Mesendoderm (in vitro differentiated cells): Measurements from ENCODE around the gene EVC2.
"Not testable (repeated sequence)": the region's sequence is repeated elsewhere in the genome, so short reads cannot be mapped to it uniquely, and the experiment has no call there.

ENCODE experiments used
- DNase-seq: peaks from one replicate; pipeline ENCODE4 v3.0.0; 2013
- H2AK5ac ChIP-seq: 2 replicates; pipeline ENCODE4 v1.6.1; 2013; ENCODE audit warnings: low read length, inconsistent platforms
- H2BK120ac ChIP-seq: 2 replicates; pipeline ENCODE4 v1.6.1; 2013; ENCODE audit warnings: low read depth, mild to moderate bottlenecking, low read length, moderate library complexity, mixed read lengths
- H2BK15ac ChIP-seq: replicated peaks from 2 replicates; pipeline ENCODE4 v1.6.1; 2013; ENCODE audit warnings: low read depth, mild to moderate bottlenecking, moderate library complexity
- H2BK5ac ChIP-seq: 2 replicates; pipeline ENCODE4 v1.6.1; 2013; ENCODE audit warnings: low read length, inconsistent platforms
- H3K18ac ChIP-seq: 2 replicates; pipeline ENCODE4 v1.6.1; 2013; ENCODE audit warnings: mild to moderate bottlenecking, low read length, mixed read lengths
- H3K23ac ChIP-seq: one replicate; pipeline ENCODE4 v1.6.1; 2013; ENCODE audit warnings: low read length
- H3K27ac ChIP-seq: 2 replicates; pipeline ENCODE4 v1.5.1; 2013; ENCODE audit warnings: low read depth, mild to moderate bottlenecking, inconsistent platforms, low read length, moderate library complexity
- H3K27me3 ChIP-seq: 2 replicates; pipeline ENCODE4 v1.6.1; 2013; ENCODE audit warnings: low read length, control low read depth, mild to moderate bottlenecking, inconsistent platforms; ENCODE audit not compliant: insufficient read depth, poor library complexity
- H3K36me3 ChIP-seq: 2 replicates; pipeline ENCODE4 v1.6.1; 2013; ENCODE audit warnings: low read length, inconsistent platforms; ENCODE audit not compliant: control insufficient read depth, insufficient read depth
- H3K4ac ChIP-seq: one replicate; pipeline ENCODE4 v1.6.1; 2013; ENCODE audit warnings: low read depth, mild to moderate bottlenecking, low read length, moderate library complexity
- H3K4me1 ChIP-seq: 2 replicates; pipeline ENCODE4 v1.6.1; 2013; ENCODE audit warnings: low read depth, low read length, inconsistent platforms; ENCODE audit not compliant: control insufficient read depth
- H3K4me2 ChIP-seq: 2 replicates; pipeline ENCODE4 v1.6.1; 2013; ENCODE audit warnings: low read length
- H3K4me3 ChIP-seq: 2 replicates; pipeline ENCODE4 v1.5.1; 2013; ENCODE audit warnings: mild to moderate bottlenecking, low read length
- H3K56ac ChIP-seq: one replicate; pipeline ENCODE4 v1.6.1; 2013; ENCODE audit warnings: low read length
- H3K79me1 ChIP-seq: 2 replicates; pipeline ENCODE4 v1.6.1; 2013; ENCODE audit warnings: low read length, inconsistent platforms
- H3K79me2 ChIP-seq: 2 replicates; pipeline ENCODE4 v1.6.1; 2013; ENCODE audit warnings: mild to moderate bottlenecking, low read length; ENCODE audit not compliant: control insufficient read depth, insufficient read depth
- H3K9ac ChIP-seq: 2 replicates; pipeline ENCODE4 v1.6.1; 2013; ENCODE audit warnings: low read length, inconsistent platforms
- H4K5ac ChIP-seq: one replicate; pipeline ENCODE4 v1.6.1; 2013; ENCODE audit warnings: low read length
- H4K8ac ChIP-seq: one replicate; pipeline ENCODE4 v1.6.1; 2013; ENCODE audit warnings: low read depth, mild to moderate bottlenecking, control low read depth, low read length, moderate library complexity
- WGBS: extraction: QIAGEN DNeasy Blood & Tissue Kit; methylation state at CpG from one replicate; pipeline ENCODE4 v1.1.7; 2013; ENCODE audit warnings: low lambda C conversion rate, missing lambda C conversion rate; ENCODE audit not compliant: insufficient coverage; ENCODE audit errors: extremely low coverage; 5-methylcytosine and 5-hydroxymethylcytosine counted together

The EVC2 gene

GRCh38 chr4:5734853-5735252 lies 26.5 kb upstream of the EVC2 start:
- Histone ChIP-seq H2BK120ac (no peak overlapping the region), H3K4ac (no peak overlapping the region), H3K4me1 (no peaks in the 10 kb centered on the region), H4K8ac (no peak overlapping the region), H3K23ac (no peak overlapping the region), H2AK5ac (no peak overlapping the region), H3K18ac (no peak overlapping the region), H2BK5ac (no peak overlapping the region), H2BK15ac (no peak overlapping the region), H3K27ac (no peak overlapping the region), H4K5ac (no peak overlapping the region), H3K56ac (no peak overlapping the region), H3K79me1 (no peaks in the 10 kb centered on the region), H3K27me3 (no peaks in the 10 kb centered on the region), H3K4me2 (no peak overlapping the region), H3K9ac (no peak overlapping the region), H3K79me2 (no peaks in the 10 kb centered on the region), H3K36me3 (peaks cover 7% of the 10 kb centered on the region), H3K4me3 (no peak overlapping the region)
- no peak for DNase-seq
- WGBS: no CpG with 5 or more reads among the region's 5 CpGs

GRCh38 chr4:5732158-5732557 lies 23.8 kb upstream of the EVC2 start:
- no peak overlapping the region for H2AK5ac ChIP-seq
- no peak overlapping the region for H2BK5ac ChIP-seq
- peaks cover 7% of the 10 kb centered on the region for H3K36me3 ChIP-seq
- H3K4me3 ChIP-seq: no peak overlapping the region
- no peak overlapping the region for H3K4me2 ChIP-seq
- no peaks in the 10 kb centered on the region for H3K79me1 ChIP-seq
- no peak for DNase-seq
- no peaks in the 10 kb centered on the region for H3K4me1 ChIP-seq
- no peak overlapping the region for H3K9ac ChIP-seq
- H4K8ac ChIP-seq: no peak overlapping the region
- H3K79me2 ChIP-seq: no peaks in the 10 kb centered on the region
- H2BK120ac ChIP-seq: no peak overlapping the region
- no peak overlapping the region for H3K23ac ChIP-seq
- no peak overlapping the region for H3K56ac ChIP-seq
- H3K27me3 ChIP-seq: no peaks in the 10 kb centered on the region
- H3K18ac ChIP-seq: no peak overlapping the region
- no peak overlapping the region for H3K27ac ChIP-seq
- H4K5ac ChIP-seq: no peak overlapping the region
- no peak overlapping the region for H2BK15ac ChIP-seq
- no peak overlapping the region for H3K4ac ChIP-seq
- no CpG with 5 or more reads among the region's 10 CpGs for WGBS

GRCh38 chr4:5730993-5731990 lies 22.9 kb upstream of the EVC2 start:
- no peak overlapping the region for H2BK120ac ChIP-seq
- H3K27me3 ChIP-seq: no peaks in the 10 kb centered on the region
- no peak overlapping the region for H3K27ac ChIP-seq
- H4K5ac ChIP-seq: no peak overlapping the region
- WGBS: no CpG with 5 or more reads among the region's 30 CpGs
- peaks cover 7% of the 10 kb centered on the region for H3K36me3 ChIP-seq
- H3K18ac ChIP-seq: no peak overlapping the region
- no peak overlapping the region for H3K4ac ChIP-seq
- no peak overlapping the region for H3K23ac ChIP-seq
- H3K56ac ChIP-seq: no peak overlapping the region
- H3K4me1 ChIP-seq: no peaks in the 10 kb centered on the region
- H2BK15ac ChIP-seq: no peak overlapping the region
- DNase-seq: no peak
- H3K79me1 ChIP-seq: no peaks in the 10 kb centered on the region
- no peak overlapping the region for H3K4me3 ChIP-seq
- H3K79me2 ChIP-seq: no peaks in the 10 kb centered on the region
- H3K4me2 ChIP-seq: no peak overlapping the region
- no peak overlapping the region for H2BK5ac ChIP-seq
- no peak overlapping the region for H2AK5ac ChIP-seq
- no peak overlapping the region for H3K9ac ChIP-seq
- no peak overlapping the region for H4K8ac ChIP-seq

- Histone ChIP-seq H3K27me3 (no peaks in the 10 kb centered on the region), H3K9ac (no peak overlapping the region), H3K4ac (no peak overlapping the region), H3K56ac (no peak overlapping the region), H3K79me1 (peaks cover 3% of the 10 kb centered on the region), H4K8ac (no peak overlapping the region), H3K4me1 (no peaks in the 10 kb centered on the region), H2BK120ac (no peak overlapping the region), H3K4me3 (no peak overlapping the region), H3K18ac (no peak overlapping the region), H2BK5ac (no peak overlapping the region), H4K5ac (no peak overlapping the region), H3K4me2 (no peak overlapping the region), H2AK5ac (no peak overlapping the region), H3K79me2 (no peaks in the 10 kb centered on the region), H3K36me3 (peaks cover 7% of the 10 kb centered on the region), H3K27ac (no peak overlapping the region), H2BK15ac (no peak overlapping the region), H3K23ac (no peak overlapping the region)
- WGBS: no CpG with 5 or more reads among the region's 10 CpGs
- no peak for DNase-seq
Measured at GRCh38 chr4:5730436-5730835, 22.1 kb upstream of the EVC2 start.

GRCh38 chr4:5728412-5728811 lies 20.1 kb upstream of the EVC2 start:
- H3K9ac ChIP-seq, H4K5ac ChIP-seq, H3K27me3 ChIP-seq, H2AK5ac ChIP-seq, H3K27ac ChIP-seq, H2BK15ac ChIP-seq, DNase-seq, H3K56ac ChIP-seq, H4K8ac ChIP-seq, H3K79me1 ChIP-seq, H3K23ac ChIP-seq, H3K4me2 ChIP-seq, H2BK5ac ChIP-seq, H2BK120ac ChIP-seq, H3K36me3 ChIP-seq, H3K4ac ChIP-seq, H3K4me3 ChIP-seq, H3K79me2 ChIP-seq, H3K4me1 ChIP-seq, H3K18ac ChIP-seq: not testable (repeated sequence)
- no CpG with 5 or more reads among the region's 2 CpGs for WGBS
